Heart left ventricle (tissue), 13 donors: ENCODE results near the gene GSK3B.

Experiments used
- POLR2A ChIP-seq, 2 donors: fragments of 450-650 bp; IDR thresholded peaks; one replicate each; pipeline ENCODE4 v1.6.1; 2017; ENCODE audit warnings: antibody characterized with exemption in 2 of 2, mild to moderate bottlenecking in 2 of 2, moderate library complexity in 2 of 2
- TF ChIP-seq, protein P1 (sequence below), 12 donors: fragments of 200-600 bp; sonication (generic) in 4 of 12; IDR thresholded peaks; one replicate each; pipeline versions ENCODE4 v1.5.0 to v1.8.0; 2018 to 2022; ENCODE audit warnings: antibody characterized with exemption in 12 of 12, mild to moderate bottlenecking in 5 of 12
- donor health status: ischemic (EF 13 %, LVEDD 7.1; RV severe dilation, severe dysfunction).
- donor health status: DM: no; HTN: yes; CAD: no.
- donor health status: DM: no; HTN: no; CAD: no.
- donor health status: ischemic (EF 25% LVEDD 6.9; RV normal size, moderate dysfunction).
- donor health status: ischemic (EF 25% LVEDD 5.7; RV mildly dilated, moderate dysfunction).
- donor health status: ischemic (EF 35%, LVEDD 5.7; RV mildly dilated, moderate dysfunction).
- donor health status: nonischemic (EF 11% LVEDD 7.7; RV severe dilation, severe dysfunction).
- donor health status: DM: yes; HTN: yes; CAD: no.
- donor health status: PGD.
- donor health status: ischemic (EF 29% LVEDD 5.4; RV normal size, mild dysfunction).
- donor health status: nonischemic (EF 23%, LVEDD 6.1; RV moderate dilation, normal function).

DNA sequence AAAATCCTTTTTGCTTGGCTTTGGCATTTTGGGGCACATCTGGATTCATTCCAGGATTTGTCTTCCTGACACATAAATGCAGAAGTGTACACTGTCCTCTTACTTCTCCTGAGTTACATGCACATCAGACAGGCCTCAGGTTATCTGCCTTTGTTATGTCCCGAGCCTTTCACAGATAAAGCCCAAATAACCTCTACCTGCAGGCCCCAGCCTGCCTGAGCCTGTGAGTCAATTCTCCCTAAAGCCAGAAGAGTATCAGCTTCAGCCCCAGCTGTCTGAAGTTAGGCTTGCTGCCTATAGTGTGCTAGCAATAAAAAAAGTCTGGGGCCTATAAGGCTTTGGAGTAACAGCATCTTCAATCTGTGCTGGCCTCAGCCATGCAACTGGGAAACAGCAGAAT lies 17.7 kb upstream of the GSK3B start:
- TF ChIP-seq, protein P1, sequence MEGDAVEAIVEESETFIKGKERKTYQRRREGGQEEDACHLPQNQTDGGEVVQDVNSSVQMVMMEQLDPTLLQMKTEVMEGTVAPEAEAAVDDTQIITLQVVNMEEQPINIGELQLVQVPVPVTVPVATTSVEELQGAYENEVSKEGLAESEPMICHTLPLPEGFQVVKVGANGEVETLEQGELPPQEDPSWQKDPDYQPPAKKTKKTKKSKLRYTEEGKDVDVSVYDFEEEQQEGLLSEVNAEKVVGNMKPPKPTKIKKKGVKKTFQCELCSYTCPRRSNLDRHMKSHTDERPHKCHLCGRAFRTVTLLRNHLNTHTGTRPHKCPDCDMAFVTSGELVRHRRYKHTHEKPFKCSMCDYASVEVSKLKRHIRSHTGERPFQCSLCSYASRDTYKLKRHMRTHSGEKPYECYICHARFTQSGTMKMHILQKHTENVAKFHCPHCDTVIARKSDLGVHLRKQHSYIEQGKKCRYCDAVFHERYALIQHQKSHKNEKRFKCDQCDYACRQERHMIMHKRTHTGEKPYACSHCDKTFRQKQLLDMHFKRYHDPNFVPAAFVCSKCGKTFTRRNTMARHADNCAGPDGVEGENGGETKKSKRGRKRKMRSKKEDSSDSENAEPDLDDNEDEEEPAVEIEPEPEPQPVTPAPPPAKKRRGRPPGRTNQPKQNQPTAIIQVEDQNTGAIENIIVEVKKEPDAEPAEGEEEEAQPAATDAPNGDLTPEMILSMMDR (IDR thresholded peaks at IDR 0.05): no peak
- TF ChIP-seq POLR2A (IDR thresholded peaks at IDR 0.05): no peak
